IMR-90 (cell line): ENCODE results near the gene NQO2. TPM values are rescaled to one million over a fixed set of nuclear protein-coding genes. Genes with fewer than 3 reads are reported as not detected.

Source experiments
- ATAC-seq: fragments of 200-7000 bp; cut with Tn5 transposase; 2 replicates; pipeline ENCODE4 v1.9.1; 2020; ENCODE audit warnings: low read depth, mild to moderate bottlenecking, moderate library complexity
- BruUV-seq: library from RNA; stranded (reverse); fragments of 400-500 nt; replicated peaks from 2 replicates; lab custom pipeline; 2021; lab: Mats Ljungman, UMichigan
- CTCF ChIA-PET: fragments of 300-600 bp; formaldehyde crosslinking; extraction: SDS; loops from one replicate; lab custom pipeline; 2021; ENCODE audit warnings: antibody characterized with exemption; lab: Yijun Ruan, JAX
- POLR2A ChIA-PET: fragments of 300-600 bp; sonication (Branson Sonifier 250); formaldehyde crosslinking; loops from one replicate; lab custom pipeline; 2022; ENCODE audit warnings: antibody characterized with exemption; ENCODE audit not compliant: unreplicated experiment; lab: Charles Lee
- DNase-seq: peaks from one replicate; pipeline ENCODE4 v3.0.0; 2013
- H2AFZ ChIP-seq: replicated peaks from 2 replicates; pipeline ENCODE3; 2013; ENCODE audit warnings: low read length, mild to moderate bottlenecking; ENCODE audit not compliant: poor library complexity
- H2AK5ac ChIP-seq: 2 replicates; pipeline ENCODE4 v1.6.1; 2013; ENCODE audit warnings: low read depth, low read length, inconsistent platforms
- H2AK9ac ChIP-seq: replicated peaks from 2 replicates; pipeline ENCODE3; 2013; ENCODE audit warnings: mild to moderate bottlenecking, low read depth, low read length, moderate library complexity; ENCODE audit not compliant: poor library complexity
- H2BK120ac ChIP-seq: 2 replicates; pipeline ENCODE4 v1.6.1; 2013; ENCODE audit warnings: low read depth, low read length, inconsistent platforms
- H2BK15ac ChIP-seq: 3 replicates; pipeline ENCODE4 v1.6.1; 2013; ENCODE audit warnings: low read depth, low read length, inconsistent platforms
- H2BK20ac ChIP-seq: 2 replicates; pipeline ENCODE4 v1.6.1; 2013; ENCODE audit warnings: low read depth, mild to moderate bottlenecking, inconsistent platforms, low read length, moderate library complexity
- H2BK5ac ChIP-seq: 2 replicates; pipeline ENCODE4 v1.6.1; 2013; ENCODE audit warnings: mild to moderate bottlenecking, low read depth, low read length, inconsistent platforms; ENCODE audit not compliant: poor library complexity, severe bottlenecking
- H3K14ac ChIP-seq: replicated peaks from 2 replicates; pipeline ENCODE4 v1.6.1; 2013; ENCODE audit warnings: low read depth, low read length, inconsistent platforms
- H3K18ac ChIP-seq: 2 replicates; pipeline ENCODE4 v1.6.1; 2013; ENCODE audit warnings: low read depth, low read length, control low read depth
- H3K23ac ChIP-seq: 2 replicates; pipeline ENCODE4 v1.6.1; 2013; ENCODE audit warnings: low read depth, low read length, inconsistent platforms
- H3K27ac ChIP-seq: 2 replicates; pipeline ENCODE4 v1.5.1; 2013; ENCODE audit warnings: mild to moderate bottlenecking, control low read depth, low read length; ENCODE audit not compliant: insufficient read depth
- H3K27me3 ChIP-seq: 2 replicates; pipeline ENCODE4 v1.6.1; 2013; ENCODE audit warnings: low read length; ENCODE audit not compliant: control insufficient read depth, insufficient read depth
- H3K36me3 ChIP-seq: 2 replicates; pipeline ENCODE4 v1.6.1; 2013; ENCODE audit warnings: low read length, mixed read lengths; ENCODE audit not compliant: control insufficient read depth, insufficient read depth
- H3K4ac ChIP-seq: 2 replicates; pipeline ENCODE4 v1.6.1; 2013; ENCODE audit warnings: low read depth, low read length, inconsistent platforms
- H3K4me1 ChIP-seq: 2 replicates; pipeline ENCODE4 v1.6.1; 2013; ENCODE audit warnings: low read length, mixed read lengths; ENCODE audit not compliant: control insufficient read depth, insufficient read depth
- H3K4me2 ChIP-seq: 2 replicates; pipeline ENCODE4 v1.6.1; 2013; ENCODE audit warnings: low read depth, mild to moderate bottlenecking, control low read depth, low read length, moderate library complexity
- H3K4me3 ChIP-seq: 2 replicates; pipeline ENCODE4 v1.5.1; 2013; ENCODE audit warnings: low read depth, mild to moderate bottlenecking, control low read depth, low read length, moderate library complexity; ENCODE audit not compliant: insufficient read depth
- H3K56ac ChIP-seq: 2 replicates; pipeline ENCODE4 v1.6.1; 2013; ENCODE audit warnings: low read length, inconsistent platforms; ENCODE audit not compliant: insufficient read depth; ENCODE audit errors: extremely low read depth
- H3K79me1 ChIP-seq, 2 experiments: 2 replicates each; pipeline ENCODE4 v1.6.1; 2013; ENCODE audit warnings: low read length in 2 of 2, inconsistent platforms in 1 of 2, low read depth in 1 of 2
- H3K9ac ChIP-seq: 2 replicates; pipeline ENCODE4 v1.6.1; 2013; ENCODE audit warnings: low read depth, low read length, control low read depth
- H3K9me1 ChIP-seq: 2 replicates; pipeline ENCODE4 v1.6.1; 2013; ENCODE audit warnings: low read length, inconsistent platforms; ENCODE audit not compliant: insufficient read depth
- H3K9me3 ChIP-seq: 2 replicates; pipeline ENCODE4 v1.6.1; 2013; ENCODE audit warnings: low read length; ENCODE audit not compliant: control insufficient read depth, insufficient read depth
- H4K20me1 ChIP-seq: 2 replicates; pipeline ENCODE4 v1.6.1; 2013; ENCODE audit warnings: low read length, inconsistent platforms; ENCODE audit not compliant: insufficient read depth
- H4K5ac ChIP-seq: 2 replicates; pipeline ENCODE4 v1.6.1; 2013; ENCODE audit warnings: mild to moderate bottlenecking, low read depth, low read length, control low read depth
- H4K8ac ChIP-seq, 2 experiments: 2 replicates each; pipeline ENCODE4 v1.6.1; 2013; ENCODE audit warnings: low read depth in 2 of 2, low read length in 2 of 2, control low read depth in 1 of 2, inconsistent platforms in 1 of 2
- H4K91ac ChIP-seq: 2 replicates; pipeline ENCODE4 v1.6.1; 2013; ENCODE audit warnings: low read depth, low read length, inconsistent platforms; ENCODE audit not compliant: insufficient read depth
- BHLHE40 ChIP-seq: fragments of 150-350 bp; IDR thresholded peaks from 2 replicates; pipeline ENCODE4 v1.6.1; 2016; ENCODE audit warnings: mild to moderate bottlenecking, low read depth, low read length
- CEBPB ChIP-seq: IDR thresholded peaks from 2 replicates; pipeline ENCODE4 v1.6.1; 2012; ENCODE audit warnings: low read depth, low read length, improper control_type of control experiment
- CHD1 ChIP-seq: IDR thresholded peaks from 2 replicates; pipeline ENCODE4 v1.6.1; 2012; ENCODE audit warnings: low read depth, low read length, improper control_type of control experiment
- FOS ChIP-seq: fragments of 150-350 bp; IDR thresholded peaks from 2 replicates; pipeline ENCODE4 v1.6.1; 2016; ENCODE audit warnings: low read depth, low read length
- MAFK ChIP-seq: IDR thresholded peaks from 2 replicates; pipeline ENCODE4 v1.6.1; 2012; ENCODE audit warnings: low read depth, low read length, improper control_type of control experiment
- MAZ ChIP-seq: IDR thresholded peaks from 2 replicates; pipeline ENCODE4 v1.6.1; 2012; ENCODE audit warnings: low read depth, mild to moderate bottlenecking, low read length, improper control_type of control experiment, moderate library complexity, borderline replicate concordance
- MXI1 ChIP-seq: IDR thresholded peaks from 2 replicates; pipeline ENCODE4 v1.6.1; 2012; ENCODE audit warnings: low read depth, mild to moderate bottlenecking, low read length, moderate library complexity, borderline replicate concordance
- NFE2L2 ChIP-seq: fragments of 150-350 bp; IDR thresholded peaks from 2 replicates; pipeline ENCODE4 v1.6.1; 2016; ENCODE audit warnings: low read depth, mild to moderate bottlenecking, low read length
- POLR2A ChIP-seq: IDR thresholded peaks from 2 replicates; pipeline ENCODE4 v1.6.1; 2012; ENCODE audit warnings: mild to moderate bottlenecking, low read depth, low read length
- RAD21 ChIP-seq: IDR thresholded peaks from 2 replicates; pipeline ENCODE4 v1.6.1; 2012; ENCODE audit warnings: low read length, improper control_type of control experiment
- RCOR1 ChIP-seq: IDR thresholded peaks from 2 replicates; pipeline ENCODE4 v1.6.1; 2012; ENCODE audit warnings: mild to moderate bottlenecking, low read length, improper control_type of control experiment; ENCODE audit not compliant: insufficient replicate concordance
- RFX5 ChIP-seq: IDR thresholded peaks from 2 replicates; pipeline ENCODE4 v1.8.0; 2012; ENCODE audit warnings: low read depth, mild to moderate bottlenecking, low read length, moderate library complexity
- SMC3 ChIP-seq: fragments of 150-350 bp; IDR thresholded peaks from 2 replicates; pipeline ENCODE4 v1.6.1; 2016; ENCODE audit warnings: low read depth, mild to moderate bottlenecking, antibody characterized with exemption, low read length, moderate library complexity
- WGBS, 2 experiments: methylation state at CpG; one replicate each; pipeline versions ENCODE4 v1.1.5 to v1.1.7; 2013; ENCODE audit warnings: missing lambda C conversion rate in 2 of 2; ENCODE audit not compliant: insufficient read length in 1 of 2; ENCODE audit errors: extremely low coverage in 2 of 2; 5-methylcytosine and 5-hydroxymethylcytosine counted together
- dilution Hi-C: fragments of 300-500 bp; cut with HindIII; formaldehyde crosslinking; loops from one replicate; pipeline ENCODE4 v1.14.3; 2018; ENCODE audit warnings: low sequenced_read_pairs; ENCODE audit not compliant: unreplicated experiment
- in situ Hi-C: fragments of 300-500 bp; cut with MboI; formaldehyde crosslinking; loops from 3 replicates; pipeline ENCODE4 v1.14.3; 2019; ENCODE audit warnings: low sequenced_read_pairs, inconsistent platforms, mixed read lengths
- intact Hi-C: fragments of 100-400 bp; cut with micrococcal nuclease; formaldehyde crosslinking; loops from 2 replicates; pipeline ENCODE4 v1.10.0; 2022
- polyA plus RNA-seq, 3 experiments: library from polyadenylated mRNA; depleted of rRNA; stranded (reverse); fragments of >200 nt; gene quantifications; 2 replicates each; pipeline ENCODE4 v1.2.3, GENCODE V29; 2012; ENCODE audit warnings: low replicate concordance in 1 of 3
- total RNA-seq: library from RNA; depleted of rRNA; stranded (reverse); fragments of >200 nt; gene quantifications from 2 replicates; pipeline ENCODE4 v1.2.3, GENCODE V29; 2012
- TF ChIP-seq, protein P1 (sequence below): fragments of 150-350 bp; IDR thresholded peaks from 2 replicates; pipeline ENCODE4 v1.6.1; 2016; ENCODE audit warnings: low read depth, mild to moderate bottlenecking, low read length, moderate library complexity, borderline replicate concordance
- TF ChIP-seq, protein P2 (sequence below): conservative IDR thresholded peaks from 2 replicates; pipeline ENCODE4 v1.5.1; 2012; ENCODE audit warnings: mild to moderate bottlenecking, low read depth, low read length, improper control_type of control experiment
- TF ChIP-seq, protein P3 (sequence below): fragments of 150-350 bp; IDR thresholded peaks from 2 replicates; pipeline ENCODE4 v1.6.1; 2017; ENCODE audit warnings: mild to moderate bottlenecking, antibody characterized with exemption, low read length, low read depth

The NQO2 gene
- total and polyA plus RNA-seq, 2 of the 4 experiments (the other 2 are of a cell fraction), result 42.5 to 72.1 TPM

DNA sequence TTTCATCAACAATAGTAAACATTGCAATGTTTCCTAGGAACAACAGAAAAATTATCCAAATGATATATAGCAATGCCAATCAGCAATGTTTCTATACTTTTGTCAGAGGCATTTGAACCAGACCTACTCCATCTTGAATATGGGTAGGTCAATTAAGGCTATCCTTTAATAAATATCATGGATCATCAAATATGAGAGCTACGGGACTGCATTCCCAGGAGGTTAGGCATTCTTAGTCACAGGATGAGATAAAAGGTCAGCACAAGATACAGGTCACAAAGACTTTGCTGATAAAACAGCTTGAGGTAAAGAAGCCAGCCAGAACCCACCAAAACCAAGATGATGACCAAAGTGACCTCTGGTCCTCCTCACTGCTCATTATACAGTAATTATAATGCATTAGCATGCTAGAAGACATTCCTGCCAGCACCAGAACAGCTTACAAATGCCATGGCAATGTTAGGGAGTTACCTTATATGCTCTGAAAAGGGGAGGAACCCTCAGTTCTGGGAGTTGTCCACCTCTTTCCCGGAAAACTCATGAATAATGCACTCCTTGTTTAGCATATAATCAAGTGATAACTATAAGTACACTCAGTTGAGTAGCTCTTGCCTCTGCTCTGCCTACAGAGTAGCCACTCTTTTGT is 19.8 kb upstream of the NQO2 start:
- H3K9ac ChIP-seq, result no peak overlapping the region
- H3K36me3 ChIP-seq, result no peaks in the 10 kb centered on the region
- peaks cover 16% of the 10 kb centered on the region for H3K4me1 ChIP-seq
- intact Hi-C loops (loop anchor here (10.0 kb wide), 1 partner anchor 215 kb away; the partner anchor contains the start of gene WRNIP1), dilution Hi-C loops (no loop called here), in situ Hi-C loops (no loop called here)
- no peak overlapping the region for H4K5ac ChIP-seq
- H3K4me3 ChIP-seq, result no peak overlapping the region
- no CpG with 5 or more reads among the region's 2 CpGs for WGBS, 2 experiments
- no peak overlapping the region for H2AFZ ChIP-seq
- no peaks in the 10 kb centered on the region for H3K27me3 ChIP-seq
- no peak overlapping the region for H3K56ac ChIP-seq
- no peak overlapping the region; the same call in 1 of the 2 replicates for H3K4ac ChIP-seq
- no peaks in the 10 kb centered on the region for H3K9me3 ChIP-seq
- TF ChIP-seq MXI1, result no peak
- no peak for TF ChIP-seq MAFK
- TF ChIP-seq, protein P1, sequence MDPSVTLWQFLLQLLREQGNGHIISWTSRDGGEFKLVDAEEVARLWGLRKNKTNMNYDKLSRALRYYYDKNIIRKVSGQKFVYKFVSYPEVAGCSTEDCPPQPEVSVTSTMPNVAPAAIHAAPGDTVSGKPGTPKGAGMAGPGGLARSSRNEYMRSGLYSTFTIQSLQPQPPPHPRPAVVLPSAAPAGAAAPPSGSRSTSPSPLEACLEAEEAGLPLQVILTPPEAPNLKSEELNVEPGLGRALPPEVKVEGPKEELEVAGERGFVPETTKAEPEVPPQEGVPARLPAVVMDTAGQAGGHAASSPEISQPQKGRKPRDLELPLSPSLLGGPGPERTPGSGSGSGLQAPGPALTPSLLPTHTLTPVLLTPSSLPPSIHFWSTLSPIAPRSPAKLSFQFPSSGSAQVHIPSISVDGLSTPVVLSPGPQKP, result no peak
- no peak for TF ChIP-seq MAZ
- no peak for TF ChIP-seq SMC3
- TF ChIP-seq, protein P2, sequence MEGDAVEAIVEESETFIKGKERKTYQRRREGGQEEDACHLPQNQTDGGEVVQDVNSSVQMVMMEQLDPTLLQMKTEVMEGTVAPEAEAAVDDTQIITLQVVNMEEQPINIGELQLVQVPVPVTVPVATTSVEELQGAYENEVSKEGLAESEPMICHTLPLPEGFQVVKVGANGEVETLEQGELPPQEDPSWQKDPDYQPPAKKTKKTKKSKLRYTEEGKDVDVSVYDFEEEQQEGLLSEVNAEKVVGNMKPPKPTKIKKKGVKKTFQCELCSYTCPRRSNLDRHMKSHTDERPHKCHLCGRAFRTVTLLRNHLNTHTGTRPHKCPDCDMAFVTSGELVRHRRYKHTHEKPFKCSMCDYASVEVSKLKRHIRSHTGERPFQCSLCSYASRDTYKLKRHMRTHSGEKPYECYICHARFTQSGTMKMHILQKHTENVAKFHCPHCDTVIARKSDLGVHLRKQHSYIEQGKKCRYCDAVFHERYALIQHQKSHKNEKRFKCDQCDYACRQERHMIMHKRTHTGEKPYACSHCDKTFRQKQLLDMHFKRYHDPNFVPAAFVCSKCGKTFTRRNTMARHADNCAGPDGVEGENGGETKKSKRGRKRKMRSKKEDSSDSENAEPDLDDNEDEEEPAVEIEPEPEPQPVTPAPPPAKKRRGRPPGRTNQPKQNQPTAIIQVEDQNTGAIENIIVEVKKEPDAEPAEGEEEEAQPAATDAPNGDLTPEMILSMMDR, result no peak
- TF ChIP-seq NFE2L2, result no peak
- TF ChIP-seq CHD1, result no peak
- TF ChIP-seq POLR2A, result no peak
- TF ChIP-seq CEBPB, result no peak
- TF ChIP-seq RCOR1, result no peak
- TF ChIP-seq, protein P3, sequence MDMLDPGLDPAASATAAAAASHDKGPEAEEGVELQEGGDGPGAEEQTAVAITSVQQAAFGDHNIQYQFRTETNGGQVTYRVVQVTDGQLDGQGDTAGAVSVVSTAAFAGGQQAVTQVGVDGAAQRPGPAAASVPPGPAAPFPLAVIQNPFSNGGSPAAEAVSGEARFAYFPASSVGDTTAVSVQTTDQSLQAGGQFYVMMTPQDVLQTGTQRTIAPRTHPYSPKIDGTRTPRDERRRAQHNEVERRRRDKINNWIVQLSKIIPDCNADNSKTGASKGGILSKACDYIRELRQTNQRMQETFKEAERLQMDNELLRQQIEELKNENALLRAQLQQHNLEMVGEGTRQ, result no peak
- no peak for TF ChIP-seq RFX5
- no peak for TF ChIP-seq RAD21
- TF ChIP-seq BHLHE40, result no peak
- no peak for TF ChIP-seq FOS
- no peak for DNase-seq
- H3K14ac ChIP-seq, result no peak overlapping the region; the same call in 1 of the 2 replicates
- H4K20me1 ChIP-seq, result no peaks in the 10 kb centered on the region
- H3K18ac ChIP-seq, result no peak overlapping the region
- no peak overlapping the region for H4K8ac ChIP-seq
- CTCF ChIA-PET, result no interaction called here
- no peak overlapping the region for H2BK20ac ChIP-seq
- no peak overlapping the region for H2AK9ac ChIP-seq
- no TSS peak for BruUV-seq
- H3K23ac ChIP-seq, result no peak overlapping the region
- no peak overlapping the region for H4K91ac ChIP-seq
- H3K9me1 ChIP-seq, result peaks cover 5% of the 10 kb centered on the region
- no peak; the same call in 1 of the 2 replicates for ATAC-seq
- H2BK120ac ChIP-seq, result no peak overlapping the region
- no peak overlapping the region for H3K4me2 ChIP-seq
- no peaks in the 10 kb centered on the region for H3K79me1 ChIP-seq
- no peak overlapping the region for H2BK15ac ChIP-seq
- H2AK5ac ChIP-seq, result no peak overlapping the region
- POLR2A ChIA-PET, result interaction anchor here (0.8 kb wide), 1 partner anchor 11 kb away, joined by 3 read pairs; no protein-coding TSS in a partner anchor
- H3K27ac ChIP-seq, result no peak overlapping the region
- no peak overlapping the region for H2BK5ac ChIP-seq
